Muscle layer of duodenum (tissue), 2 donors: ENCODE data around the gene MS4A15.
"Not testable (repeated sequence)": the region's sequence is repeated elsewhere in the genome, so short reads cannot be mapped to it uniquely, and the experiment has no call there.

Experiments used
- H3K27ac ChIP-seq: one replicate; pipeline ENCODE4 v1.7.0; 2013; ENCODE audit warnings: mild to moderate bottlenecking, low read length
- H3K27me3 ChIP-seq: one replicate; pipeline ENCODE4 v1.7.0; 2013; ENCODE audit warnings: low read depth, mild to moderate bottlenecking, control low read depth, low read length
- H3K36me3 ChIP-seq, 2 donors: one replicate each; pipeline ENCODE4 v1.7.0; 2013; ENCODE audit warnings: low read length in 2 of 2, control low read depth in 1 of 2, mild to moderate bottlenecking in 1 of 2; ENCODE audit not compliant: insufficient read depth in 2 of 2, control insufficient read depth in 1 of 2
- H3K4me1 ChIP-seq, 2 donors: one replicate each; pipeline ENCODE4 v1.7.0; 2013; ENCODE audit warnings: low read length in 2 of 2, mild to moderate bottlenecking in 2 of 2, control low read depth in 1 of 2, moderate library complexity in 1 of 2; ENCODE audit not compliant: insufficient read depth in 2 of 2, control insufficient read depth in 1 of 2
- H3K4me3 ChIP-seq, 2 donors: one replicate each; pipeline ENCODE4 v1.7.0; 2013; ENCODE audit warnings: low read length in 2 of 2, low read depth in 1 of 2, mild to moderate bottlenecking in 1 of 2
- H3K9me3 ChIP-seq, 2 donors: one replicate each; pipeline ENCODE4 v1.7.0; 2013; ENCODE audit warnings: low read length in 2 of 2, control low read depth in 1 of 2, mild to moderate bottlenecking in 1 of 2; ENCODE audit not compliant: control insufficient read depth in 1 of 2
- donor health status: healthy.

Gene MS4A15

GRCh38 chr11:60754887-60755286 lies 1.8 kb upstream of the MS4A15 start:
- Histone ChIP-seq H3K9me3 (peaks cover 0 to 4% of the 10 kb centered on the region in 2 donors), H3K36me3 (no peaks in the 10 kb centered on the region), H3K27ac (no peak overlapping the region), H3K4me1 (no peaks in the 10 kb centered on the region), H3K4me3 (no peak overlapping the region), H3K27me3 (no peaks in the 10 kb centered on the region)

- H3K9me3 ChIP-seq: peaks cover 0 to 4% of the 10 kb centered on the region in 2 donors
- H3K36me3 ChIP-seq: no peaks in the 10 kb centered on the region
- H3K27me3 ChIP-seq: no peaks in the 10 kb centered on the region
- no peak overlapping the region for H3K27ac ChIP-seq
- no peaks in the 10 kb centered on the region for H3K4me1 ChIP-seq
- H3K4me3 ChIP-seq: no peak overlapping the region
Observed at GRCh38 chr11:60757231-60757800, 649 bp downstream of the MS4A15 start.

- H3K27me3 ChIP-seq, H3K9me3 ChIP-seq, H3K27ac ChIP-seq, H3K4me3 ChIP-seq, H3K4me1 ChIP-seq, H3K36me3 ChIP-seq: not testable (repeated sequence)
Observed at GRCh38 chr11:60758671-60759070, 2.0 kb downstream of the MS4A15 start.

GRCh38 chr11:60759438-60760225 lies 3.0 kb downstream of the MS4A15 start:
- H3K27me3 ChIP-seq, H3K9me3 ChIP-seq, H3K4me1 ChIP-seq, H3K27ac ChIP-seq, H3K4me3 ChIP-seq, H3K36me3 ChIP-seq: not testable (repeated sequence)

- H3K27ac ChIP-seq: no peak overlapping the region
- H3K36me3 ChIP-seq: no peaks in the 10 kb centered on the region
- no peak overlapping the region for H3K4me3 ChIP-seq
- peaks cover 4% of the 10 kb centered on the region for H3K27me3 ChIP-seq
- no peaks in the 10 kb centered on the region for H3K4me1 ChIP-seq
- no peaks in the 10 kb centered on the region for H3K9me3 ChIP-seq
Observed at GRCh38 chr11:60761436-60762190, 4.9 kb downstream of the MS4A15 start.

- H3K9me3 ChIP-seq: no peaks in the 10 kb centered on the region
- H3K4me1 ChIP-seq: no peaks in the 10 kb centered on the region
- H3K27me3 ChIP-seq: peaks cover 5% of the 10 kb centered on the region
- no peaks in the 10 kb centered on the region for H3K36me3 ChIP-seq
- no peak overlapping the region for H3K27ac ChIP-seq
- no peak overlapping the region for H3K4me3 ChIP-seq
Observed at GRCh38 chr11:60762851-60763691, 6.4 kb downstream of the MS4A15 start.

- H3K4me1 ChIP-seq: no peaks in the 10 kb centered on the region
- no peaks in the 10 kb centered on the region for H3K9me3 ChIP-seq
- H3K27me3 ChIP-seq: peaks cover 5% of the 10 kb centered on the region
- H3K4me3 ChIP-seq: no peak overlapping the region
- H3K36me3 ChIP-seq: no peaks in the 10 kb centered on the region
- H3K27ac ChIP-seq: no peak overlapping the region
Observed at GRCh38 chr11:60763692-60764369, 7.2 kb downstream of the MS4A15 start.

GRCh38 chr11:60764879-60765278 lies 8.2 kb downstream of the MS4A15 start:
- Histone ChIP-seq H3K27ac (no peak overlapping the region), H3K27me3 (peaks cover 10% of the 10 kb centered on the region)

GRCh38 chr11:60765355-60765754 lies 8.7 kb downstream of the MS4A15 start:
- H3K9me3 ChIP-seq: no peaks in the 10 kb centered on the region
- H3K4me1 ChIP-seq: no peaks in the 10 kb centered on the region
- peaks cover 10% of the 10 kb centered on the region for H3K27me3 ChIP-seq
- no peaks in the 10 kb centered on the region for H3K36me3 ChIP-seq
- no peak overlapping the region for H3K4me3 ChIP-seq
- no peak overlapping the region for H3K27ac ChIP-seq

More at GRCh38 chr11:60764879-60765278, 8.2 kb downstream of the MS4A15 start:
- H3K36me3 ChIP-seq: no peaks in the 10 kb centered on the region
- H3K4me3 ChIP-seq: no peak overlapping the region
- H3K4me1 ChIP-seq: no peaks in the 10 kb centered on the region
- H3K9me3 ChIP-seq: no peaks in the 10 kb centered on the region

GRCh38 chr11:60766547-60766946 lies 9.9 kb downstream of the MS4A15 start:
- Histone ChIP-seq H3K36me3 (no peaks in the 10 kb centered on the region), H3K9me3 (no peaks in the 10 kb centered on the region), H3K27ac (no peak overlapping the region), H3K4me3 (no peak overlapping the region), H3K4me1 (no peaks in the 10 kb centered on the region), H3K27me3 (peaks cover 10% of the 10 kb centered on the region)
